Stimulated activated CD4-positive, alpha-beta T cell treated with anti-CD3 and anti-CD28 coated beads, TNF-alpha, amount 100 ng/mL, for 24 hours (primary cell): ENCODE results near the gene SCIMP.
"Not testable (repeated sequence)": the region's sequence is repeated elsewhere in the genome, so short reads cannot be mapped to it uniquely, and the experiment has no call there.

Source experiments
- DNase-seq, 3 experiments: peaks; one replicate each; pipeline ENCODE4 v3.0.0-alpha.2; 2020; ENCODE audit warnings: low read depth in 3 of 3

SCIMP gene

GRCh38 chr17:5191541-5192417, 42.9 kb downstream of the SCIMP start, which contains the start of gene ZNF594:
Gene ZNF594 (minus strand): TSS chr17:5191868. CDS start chr17:5184256, 7,612 bp downstream.
- DNase-seq, result peak; percentile 95 to 98 (median 97)

GRCh38 chr17:5184288-5184687, 50.4 kb downstream of the SCIMP start:
- DNase-seq, result no peak

GRCh38 chr17:5183410-5183793, 51.3 kb downstream of the SCIMP start:
- DNase-seq, result no peak

DNA sequence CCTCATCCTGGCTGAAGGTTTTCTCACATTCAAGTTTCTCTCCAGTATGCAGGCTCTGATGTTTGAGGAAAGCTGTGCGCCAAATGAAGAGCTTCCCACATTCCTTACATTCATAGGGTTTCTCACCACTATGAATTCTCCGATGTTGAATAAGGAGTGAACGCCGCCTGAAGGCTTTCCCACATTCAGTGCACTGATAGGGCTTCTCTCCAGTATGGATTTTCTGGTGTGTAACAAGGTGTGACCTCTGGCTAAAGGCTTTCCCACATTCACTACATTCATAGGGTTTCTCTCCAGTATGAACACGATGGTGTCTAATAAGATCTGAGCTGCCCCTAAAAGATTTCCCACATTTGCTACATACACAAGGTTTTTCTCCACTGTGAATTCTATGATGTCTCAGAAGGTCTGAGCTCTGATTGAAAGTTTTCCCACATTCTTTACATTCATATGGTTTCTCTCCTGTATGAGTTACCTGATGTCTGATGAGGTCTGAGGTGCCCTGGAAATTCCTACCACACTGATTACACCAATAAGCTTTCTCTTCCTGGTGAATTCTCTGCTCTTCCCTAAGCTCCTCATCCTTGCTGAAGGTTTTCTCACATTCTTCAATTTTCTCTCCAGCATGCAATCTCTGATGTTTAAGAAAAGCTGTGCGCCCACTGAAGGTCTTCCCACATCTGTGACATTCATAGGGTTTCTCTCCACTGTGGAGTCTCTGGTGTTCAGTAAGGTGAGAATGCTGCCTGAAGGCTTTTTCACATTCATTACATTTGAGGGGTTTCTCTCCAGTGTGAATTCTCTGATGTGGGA, 51.9 kb downstream of the SCIMP start:
- no peak for DNase-seq

DNA sequence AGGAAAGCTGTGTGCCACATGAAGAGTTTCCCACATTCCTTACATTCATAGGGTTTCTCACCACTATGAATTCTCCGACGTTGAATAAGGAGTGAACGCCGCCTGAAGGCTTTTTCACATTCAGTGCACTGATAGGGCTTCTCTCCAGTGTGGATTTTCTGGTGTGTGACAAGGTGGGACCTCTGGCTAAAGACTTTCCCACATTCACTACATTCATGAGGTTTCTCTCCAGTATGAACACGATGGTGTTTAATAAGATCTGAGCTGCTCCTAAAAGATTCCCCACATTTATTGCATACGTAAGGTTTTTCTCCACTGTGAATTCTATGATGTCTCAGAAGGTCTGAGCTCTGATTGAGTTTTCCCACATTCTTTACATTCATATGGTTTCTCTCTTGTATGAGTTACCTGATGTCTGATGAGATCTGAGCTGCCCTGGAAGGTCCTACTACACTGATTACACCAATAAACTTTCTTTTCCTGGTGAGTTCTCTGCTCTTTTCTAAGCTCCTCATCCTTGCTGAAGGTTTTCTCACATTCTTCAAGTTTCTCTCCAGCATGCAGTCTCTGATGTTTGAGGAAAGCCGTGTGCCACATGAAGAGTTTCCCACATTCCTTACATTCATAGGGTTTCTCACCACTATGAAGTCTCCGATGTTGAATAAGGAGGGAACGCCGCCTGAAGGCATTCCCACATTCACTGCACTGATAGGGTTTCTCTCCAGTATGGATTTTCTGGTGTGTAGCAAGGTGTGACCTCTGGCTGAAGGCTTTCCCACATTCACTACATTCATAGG, 53.0 kb downstream of the SCIMP start:
- no peak for DNase-seq

GRCh38 chr17:5179003-5179402, 55.7 kb downstream of the SCIMP start:
- DNase-seq, result no peak

- DNase-seq, result not testable (repeated sequence)
Observed at GRCh38 chr17:5175027-5175426, 59.6 kb downstream of the SCIMP start.

GRCh38 chr17:5165791-5166564, 68.7 kb downstream of the SCIMP start:
- DNase-seq, result not testable (repeated sequence)

DNA sequence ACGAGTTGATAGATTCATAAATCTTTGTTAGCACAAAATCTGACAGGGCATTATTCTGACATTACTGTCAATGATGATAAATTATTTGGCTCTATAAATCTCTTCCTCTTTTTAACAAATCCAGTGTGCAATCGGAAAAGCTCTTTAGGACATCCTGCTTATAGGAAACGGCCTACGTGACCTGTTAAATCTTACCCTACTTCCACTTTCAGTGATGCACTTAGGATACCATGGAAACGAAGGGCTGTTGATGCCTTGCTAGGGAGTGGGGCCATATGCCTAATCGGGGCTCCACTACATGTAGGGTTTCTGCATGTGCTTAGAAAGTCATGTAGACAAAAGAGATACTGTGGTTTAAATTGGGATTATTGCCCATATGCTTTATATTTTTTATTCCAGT, 70.2 kb downstream of the SCIMP start:
- DNase-seq, result no peak

DNA sequence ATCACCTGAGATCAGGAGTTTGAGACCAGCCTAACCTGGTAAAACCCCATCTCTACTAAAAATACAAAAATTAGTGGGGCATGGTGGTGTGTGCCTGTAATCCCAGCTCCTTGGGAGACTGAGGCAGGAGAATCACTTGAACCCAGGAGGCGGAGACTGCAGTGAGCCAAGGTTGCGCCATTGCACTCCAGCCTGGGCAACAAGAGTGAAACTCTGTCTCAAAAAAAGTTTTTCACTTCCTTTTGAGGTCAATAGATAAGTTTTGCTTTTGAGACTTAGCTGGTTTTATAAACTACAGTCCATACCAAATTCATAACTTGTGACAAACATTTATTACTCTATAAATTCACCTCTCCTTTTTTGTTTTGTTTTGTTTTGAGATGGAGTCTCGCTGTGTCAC, 72.9 kb downstream of the SCIMP start:
- DNase-seq, result not testable (repeated sequence)

DNA sequence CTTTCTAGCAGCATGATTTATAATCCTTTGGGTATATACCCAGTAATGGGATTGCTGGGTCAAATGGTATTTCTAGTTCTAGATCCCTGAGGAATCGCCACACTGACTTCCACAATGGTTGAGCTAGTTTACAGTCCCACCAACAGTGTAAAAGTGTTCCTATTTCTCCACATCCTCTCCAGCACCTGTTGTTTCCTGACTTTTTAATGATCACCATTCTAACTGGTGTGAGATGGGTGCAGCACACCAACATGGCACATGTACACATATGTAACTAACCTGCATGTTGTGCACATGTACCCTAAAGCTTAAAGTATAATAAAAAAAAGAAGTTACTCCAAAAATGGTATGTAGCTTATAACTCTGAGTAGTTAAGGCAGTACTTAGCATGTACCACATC, 74.0 kb downstream of the SCIMP start:
- not testable (repeated sequence) for DNase-seq
